WTC11 (cell line): Measurements from ENCODE around the gene MYO5B.

Experiments
- TF ChIP-seq, protein P1 (sequence below): fragments of 200-600 bp; IDR thresholded peaks from 2 replicates; pipeline ENCODE4 v1.8.0; 2022; ENCODE audit warnings: antibody characterized with exemption
- TF ChIP-seq, protein P2 (sequence below): sonication (generic); formaldehyde crosslinking; IDR thresholded peaks from 2 replicates; pipeline ENCODE4 v1.8.1; 2023; ENCODE audit warnings: mild to moderate bottlenecking, missing genetic modification reagents, moderate library complexity

DNA sequence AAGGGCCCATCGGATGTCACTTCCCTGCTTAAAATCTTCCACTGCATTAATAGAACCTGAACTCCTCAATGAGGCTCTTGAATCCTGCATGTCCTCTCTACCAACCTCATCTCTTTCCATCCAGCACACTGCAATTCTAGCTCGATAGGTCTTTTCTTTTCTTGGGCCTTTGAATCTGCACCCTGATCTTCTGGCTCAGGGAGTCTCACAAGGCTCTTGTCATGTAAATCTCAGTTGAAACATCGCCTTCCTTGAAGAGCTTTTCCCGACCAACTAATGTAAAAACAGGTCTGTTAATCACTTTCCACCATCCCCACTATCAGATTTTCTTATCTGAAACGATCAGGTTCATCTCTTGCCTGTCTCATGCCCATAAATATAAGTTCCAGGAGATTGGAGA lies 120.5 kb downstream of the MYO5B start:
- TF ChIP-seq, protein P1, sequence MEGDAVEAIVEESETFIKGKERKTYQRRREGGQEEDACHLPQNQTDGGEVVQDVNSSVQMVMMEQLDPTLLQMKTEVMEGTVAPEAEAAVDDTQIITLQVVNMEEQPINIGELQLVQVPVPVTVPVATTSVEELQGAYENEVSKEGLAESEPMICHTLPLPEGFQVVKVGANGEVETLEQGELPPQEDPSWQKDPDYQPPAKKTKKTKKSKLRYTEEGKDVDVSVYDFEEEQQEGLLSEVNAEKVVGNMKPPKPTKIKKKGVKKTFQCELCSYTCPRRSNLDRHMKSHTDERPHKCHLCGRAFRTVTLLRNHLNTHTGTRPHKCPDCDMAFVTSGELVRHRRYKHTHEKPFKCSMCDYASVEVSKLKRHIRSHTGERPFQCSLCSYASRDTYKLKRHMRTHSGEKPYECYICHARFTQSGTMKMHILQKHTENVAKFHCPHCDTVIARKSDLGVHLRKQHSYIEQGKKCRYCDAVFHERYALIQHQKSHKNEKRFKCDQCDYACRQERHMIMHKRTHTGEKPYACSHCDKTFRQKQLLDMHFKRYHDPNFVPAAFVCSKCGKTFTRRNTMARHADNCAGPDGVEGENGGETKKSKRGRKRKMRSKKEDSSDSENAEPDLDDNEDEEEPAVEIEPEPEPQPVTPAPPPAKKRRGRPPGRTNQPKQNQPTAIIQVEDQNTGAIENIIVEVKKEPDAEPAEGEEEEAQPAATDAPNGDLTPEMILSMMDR, result no peak
- TF ChIP-seq, protein P2, sequence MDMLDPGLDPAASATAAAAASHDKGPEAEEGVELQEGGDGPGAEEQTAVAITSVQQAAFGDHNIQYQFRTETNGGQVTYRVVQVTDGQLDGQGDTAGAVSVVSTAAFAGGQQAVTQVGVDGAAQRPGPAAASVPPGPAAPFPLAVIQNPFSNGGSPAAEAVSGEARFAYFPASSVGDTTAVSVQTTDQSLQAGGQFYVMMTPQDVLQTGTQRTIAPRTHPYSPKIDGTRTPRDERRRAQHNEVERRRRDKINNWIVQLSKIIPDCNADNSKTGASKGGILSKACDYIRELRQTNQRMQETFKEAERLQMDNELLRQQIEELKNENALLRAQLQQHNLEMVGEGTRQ (CRISPR knock-in tag), result no peak
